CD4-positive, alpha-beta memory T cell (primary cell): ENCODE data around the gene MAP2K5. TPM values are rescaled to one million over a fixed set of nuclear protein-coding genes. Genes with fewer than 3 reads are reported as not detected.

Experiments used
- polyA plus RNA-seq, 2 donors: library from polyadenylated mRNA; unstranded; fragments of 300-500 nt; fragmentation: Illumina TruSeq; gene quantifications; one replicate each; pipeline ENCODE4 v1.2.3, GENCODE V29; 2021
- total RNA-seq, 2 experiments: library from RNA; stranded (reverse); gene quantifications; one replicate each; pipeline ENCODE4 v1.2.3, GENCODE V29; 2021

Gene MAP2K5
- total and polyA plus RNA-seq, 4 experiments from 2014 or later = 15.2 to 31.4 (median 24.9) TPM

Other genes with a start within 250 kb of the MAP2K5 start
- gene C15orf61, start 21.6 kb upstream of the MAP2K5 start, total RNA-seq = 10 to 100 TPM in 1 of 2 experiments, 1 to 10 TPM in 1; 9.5 to 13.4 TPM
- 10 to 100 TPM; 11.2 to 13.0 TPM for gene C15orf61, start 21.6 kb upstream of the MAP2K5 start, polyA plus RNA-seq